ENCODE results near the gene BAIAP2L2.

BAIAP2L2 gene

GRCh38 chr22:38137876-38138687 is 27.6 kb upstream of the BAIAP2L2 start:
- no peaks in the 10 kb centered on the region for H3K27me3 ChIP-seq (ENCODE audit: low read depth)
- H3K9me3 ChIP-seq = no peaks in the 10 kb centered on the region
- no peak for DNase-seq (ENCODE audit: low spot score in 2 of 2)
- no peak overlapping the region for H3K4me3 ChIP-seq
- in situ Hi-C loops (cut with MboI; ENCODE audit: low sequenced_read_pairs) = no loop called here
- H3K36me3 ChIP-seq (replicated peaks) = peaks cover 9% of the 10 kb centered on the region
- no peaks in the 10 kb centered on the region for H3K4me1 ChIP-seq

GRCh38 chr22:38136607-38137006 is 26.1 kb upstream of the BAIAP2L2 start:
- in situ Hi-C loops (cut with MboI; ENCODE audit: low sequenced_read_pairs) = no loop called here
- Histone ChIP-seq H3K27me3 (ENCODE audit: low read depth) (no peaks in the 10 kb centered on the region), H3K36me3 (replicated peaks) (peaks cover 9% of the 10 kb centered on the region)

GRCh38 chr22:38135133-38135706 is 24.7 kb upstream of the BAIAP2L2 start:
- H3K9me3 ChIP-seq = no peaks in the 10 kb centered on the region
- no peak for DNase-seq (ENCODE audit: low spot score in 2 of 2)
- H3K4me1 ChIP-seq = no peaks in the 10 kb centered on the region
- in situ Hi-C loops (cut with MboI; ENCODE audit: low sequenced_read_pairs) = no loop called here
- no peak overlapping the region for H3K4me3 ChIP-seq
- no peaks in the 10 kb centered on the region for H3K27me3 ChIP-seq (ENCODE audit: low read depth)
- H3K36me3 ChIP-seq (replicated peaks) = peaks cover 9% of the 10 kb centered on the region

More at GRCh38 chr22:38136607-38137006, 26.1 kb upstream of the BAIAP2L2 start:
- DNase-seq (ENCODE audit: low spot score in 2 of 2) = no peak
- no peak overlapping the region for H3K4me3 ChIP-seq
- no peaks in the 10 kb centered on the region for H3K4me1 ChIP-seq
- no peaks in the 10 kb centered on the region for H3K9me3 ChIP-seq

GRCh38 chr22:38133331-38133730 is 22.8 kb upstream of the BAIAP2L2 start:
- no peak overlapping the region for H3K4me3 ChIP-seq
- in situ Hi-C loops (cut with MboI; ENCODE audit: low sequenced_read_pairs) = no loop called here

GRCh38 chr22:38132794-38133193 is 22.3 kb upstream of the BAIAP2L2 start:
- DNase-seq (ENCODE audit: low spot score in 2 of 2) = no peak
- in situ Hi-C loops (cut with MboI; ENCODE audit: low sequenced_read_pairs) = no loop called here
- Histone ChIP-seq H3K36me3 (replicated peaks) (peaks cover 9% of the 10 kb centered on the region), H3K9me3 (no peaks in the 10 kb centered on the region), H3K4me1 (no peaks in the 10 kb centered on the region), H3K27me3 (ENCODE audit: low read depth) (no peaks in the 10 kb centered on the region), H3K4me3 (no peak overlapping the region)

More at GRCh38 chr22:38133331-38133730, 22.8 kb upstream of the BAIAP2L2 start:
- H3K36me3 ChIP-seq (replicated peaks) = peaks cover 9% of the 10 kb centered on the region
- no peaks in the 10 kb centered on the region for H3K27me3 ChIP-seq (ENCODE audit: low read depth)
- no peaks in the 10 kb centered on the region for H3K9me3 ChIP-seq
- no peak for DNase-seq (ENCODE audit: low spot score in 2 of 2)
- no peaks in the 10 kb centered on the region for H3K4me1 ChIP-seq

- DNase-seq (ENCODE audit: low spot score in 2 of 2) = no peak
- H3K9me3 ChIP-seq = no peaks in the 10 kb centered on the region
- H3K27me3 ChIP-seq (ENCODE audit: low read depth) = no peaks in the 10 kb centered on the region
- H3K4me3 ChIP-seq = no peak overlapping the region
- no peaks in the 10 kb centered on the region for H3K4me1 ChIP-seq
- in situ Hi-C loops (cut with MboI; ENCODE audit: low sequenced_read_pairs) = no loop called here
- H3K36me3 ChIP-seq (replicated peaks) = peaks cover 9% of the 10 kb centered on the region
These were observed 21.7 kb upstream of the BAIAP2L2 start for GRCh38 chr22:38132136-38132535.

- Histone ChIP-seq H3K9me3 (no peaks in the 10 kb centered on the region), H3K36me3 (replicated peaks) (peaks cover 9% of the 10 kb centered on the region), H3K4me1 (no peaks in the 10 kb centered on the region), H3K27me3 (ENCODE audit: low read depth) (no peaks in the 10 kb centered on the region), H3K4me3 (no peak overlapping the region)
- DNase-seq (ENCODE audit: low spot score in 2 of 2) = no peak
- in situ Hi-C loops (cut with MboI; ENCODE audit: low sequenced_read_pairs) = no loop called here
These were observed 20.9 kb upstream of the BAIAP2L2 start for GRCh38 chr22:38131399-38131798.

GRCh38 chr22:38129856-38130255 is 19.4 kb upstream of the BAIAP2L2 start:
- Histone ChIP-seq H3K27me3 (ENCODE audit: low read depth) (no peaks in the 10 kb centered on the region), H3K4me3 (no peak overlapping the region), H3K36me3 (replicated peaks) (no peaks in the 10 kb centered on the region; the same call in 1 of the 2 replicates), H3K9me3 (no peaks in the 10 kb centered on the region), H3K4me1 (no peaks in the 10 kb centered on the region)
- in situ Hi-C loops (cut with MboI; ENCODE audit: low sequenced_read_pairs) = no loop called here
- no peak for DNase-seq (ENCODE audit: low spot score in 2 of 2)

- H3K36me3 ChIP-seq (replicated peaks) = no peaks in the 10 kb centered on the region; the same call in 1 of the 2 replicates
- no peaks in the 10 kb centered on the region for H3K4me1 ChIP-seq
- no peak overlapping the region for H3K4me3 ChIP-seq
These were observed 18.5 kb upstream of the BAIAP2L2 start for GRCh38 chr22:38129021-38129420.

GRCh38 chr22:38127869-38128268 is 17.4 kb upstream of the BAIAP2L2 start:
- no peaks in the 10 kb centered on the region for H3K27me3 ChIP-seq (ENCODE audit: low read depth)
- H3K4me1 ChIP-seq = no peaks in the 10 kb centered on the region
- no peaks in the 10 kb centered on the region for H3K9me3 ChIP-seq
- no peak for DNase-seq (ENCODE audit: low spot score in 2 of 2)
- in situ Hi-C loops (cut with MboI; ENCODE audit: low sequenced_read_pairs) = no loop called here
- no peak overlapping the region for H3K4me3 ChIP-seq
- H3K36me3 ChIP-seq (replicated peaks) = no peaks in the 10 kb centered on the region

More at GRCh38 chr22:38129021-38129420, 18.5 kb upstream of the BAIAP2L2 start:
- in situ Hi-C loops (cut with MboI; ENCODE audit: low sequenced_read_pairs) = no loop called here
- Histone ChIP-seq H3K9me3 (no peaks in the 10 kb centered on the region), H3K27me3 (ENCODE audit: low read depth) (no peaks in the 10 kb centered on the region)
- no peak for DNase-seq (ENCODE audit: low spot score in 2 of 2)

- Histone ChIP-seq H3K36me3 (replicated peaks) (no peaks in the 10 kb centered on the region), H3K27me3 (ENCODE audit: low read depth) (no peaks in the 10 kb centered on the region), H3K9me3 (no peaks in the 10 kb centered on the region), H3K4me1 (no peaks in the 10 kb centered on the region), H3K4me3 (no peak overlapping the region)
- no peak for DNase-seq (ENCODE audit: low spot score in 2 of 2)
- in situ Hi-C loops (cut with MboI; ENCODE audit: low sequenced_read_pairs) = no loop called here
These were observed 16.6 kb upstream of the BAIAP2L2 start for GRCh38 chr22:38126928-38127668.

GRCh38 chr22:38125751-38126201 is 15.3 kb upstream of the BAIAP2L2 start:
- DNase-seq (ENCODE audit: low spot score in 2 of 2) = no peak
- in situ Hi-C loops (cut with MboI; ENCODE audit: low sequenced_read_pairs) = no loop called here
- Histone ChIP-seq H3K9me3 (no peaks in the 10 kb centered on the region), H3K36me3 (replicated peaks) (no peaks in the 10 kb centered on the region), H3K27me3 (ENCODE audit: low read depth) (no peaks in the 10 kb centered on the region), H3K4me3 (no peak overlapping the region), H3K4me1 (no peaks in the 10 kb centered on the region)

GRCh38 chr22:38125038-38125610 is 14.6 kb upstream of the BAIAP2L2 start:
- no peaks in the 10 kb centered on the region for H3K27me3 ChIP-seq (ENCODE audit: low read depth)
- in situ Hi-C loops (cut with MboI; ENCODE audit: low sequenced_read_pairs) = no loop called here
- no peak for DNase-seq (ENCODE audit: low spot score in 2 of 2)
- no peaks in the 10 kb centered on the region for H3K4me1 ChIP-seq
- no peaks in the 10 kb centered on the region for H3K9me3 ChIP-seq
- H3K4me3 ChIP-seq = no peak overlapping the region
- H3K36me3 ChIP-seq (replicated peaks) = no peaks in the 10 kb centered on the region

All from HAP-1 (cell line).